ENCODE data around the gene PRPF38B. TPM values are rescaled to one million over a fixed set of nuclear protein-coding genes. Genes with fewer than 3 reads are reported as not detected.

Gene PRPF38B
- total and polyA plus RNA-seq, 9 of the 15 experiments (the other 6 are each of a cell fraction or from before 2014, with no cell fraction given) = 25.3 to 85.5 (median 66.4) TPM

DNA sequence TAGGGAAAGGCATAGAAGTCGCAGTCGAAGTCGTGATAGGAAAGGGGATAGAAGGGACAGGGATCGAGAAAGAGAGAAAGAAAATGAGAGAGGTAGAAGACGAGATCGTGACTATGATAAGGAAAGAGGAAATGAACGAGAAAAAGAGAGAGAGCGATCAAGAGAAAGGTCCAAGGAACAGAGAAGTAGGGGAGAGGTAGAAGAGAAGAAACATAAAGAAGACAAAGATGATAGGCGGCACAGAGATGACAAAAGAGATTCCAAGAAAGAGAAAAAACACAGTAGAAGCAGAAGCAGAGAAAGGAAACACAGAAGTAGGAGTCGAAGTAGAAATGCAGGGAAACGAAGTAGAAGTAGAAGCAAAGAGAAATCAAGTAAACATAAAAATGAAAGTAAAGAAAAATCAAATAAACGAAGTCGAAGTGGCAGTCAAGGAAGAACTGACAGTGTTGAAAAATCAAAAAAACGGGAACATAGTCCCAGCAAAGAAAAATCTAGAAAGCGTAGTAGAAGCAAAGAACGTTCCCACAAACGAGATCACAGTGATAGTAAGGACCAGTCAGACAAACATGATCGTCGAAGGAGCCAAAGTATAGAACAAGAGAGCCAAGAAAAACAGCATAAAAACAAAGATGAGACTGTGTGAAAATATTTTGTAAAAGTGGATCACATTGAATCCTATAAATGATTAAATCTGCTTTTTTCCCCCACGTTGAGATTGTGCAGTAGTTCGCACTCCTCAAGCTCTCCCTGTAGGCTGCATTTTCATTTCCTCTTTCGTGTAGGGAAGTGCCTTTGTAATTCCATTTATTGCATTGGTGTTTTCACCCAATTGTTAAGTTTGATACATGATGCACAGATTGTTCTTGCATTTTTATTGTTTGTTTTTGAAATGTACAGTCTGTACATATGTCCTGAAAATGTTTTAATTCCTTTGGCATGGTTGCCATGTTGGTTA lies 7.5 kb downstream of the PRPF38B start (continued):
- TF ChIP-seq, protein P1, sequence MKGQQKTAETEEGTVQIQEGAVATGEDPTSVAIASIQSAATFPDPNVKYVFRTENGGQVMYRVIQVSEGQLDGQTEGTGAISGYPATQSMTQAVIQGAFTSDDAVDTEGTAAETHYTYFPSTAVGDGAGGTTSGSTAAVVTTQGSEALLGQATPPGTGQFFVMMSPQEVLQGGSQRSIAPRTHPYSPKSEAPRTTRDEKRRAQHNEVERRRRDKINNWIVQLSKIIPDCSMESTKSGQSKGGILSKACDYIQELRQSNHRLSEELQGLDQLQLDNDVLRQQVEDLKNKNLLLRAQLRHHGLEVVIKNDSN (CRISPR knock-in tag; IDR thresholded peaks at IDR 0.05) = no peak
- TF ChIP-seq PHF8 (IDR thresholded peaks at IDR 0.05; ENCODE audit: borderline replicate concordance, low read length) (no peak), KLF10 (CRISPR knock-in tag; IDR thresholded peaks at IDR 0.05) (no peak), SETDB1 (IDR thresholded peaks at IDR 0.05; ENCODE audit: low read length) (no peak), NELFE (IDR thresholded peaks at IDR 0.05; ENCODE audit: insufficient read depth, insufficient read length) (no peak), SNIP1 (IDR thresholded peaks at IDR 0.05; ENCODE audit: low read depth) (no peak), ERF (CRISPR knock-in tag; IDR thresholded peaks at IDR 0.05) (no peak), ZBTB26 (CRISPR knock-in tag; IDR thresholded peaks at IDR 0.05) (peak; percentile 66; the same call in 1 of the 2 replicates), FOXJ3 (CRISPR knock-in tag; IDR thresholded peaks at IDR 0.05) (no peak), ATF7 (IDR thresholded peaks at IDR 0.05) (no peak), NBN (IDR thresholded peaks at IDR 0.05; ENCODE audit: low read depth) (peak; percentile 59; the same call in 1 of the 2 replicates), ARID3B (CRISPR knock-in tag; IDR thresholded peaks at IDR 0.05; ENCODE audit: borderline replicate concordance) (no peak), KLF16 (IDR thresholded peaks at IDR 0.05) (no peak), ZNF134 (CRISPR knock-in tag; conservative IDR thresholded peaks at IDR 0.05) (no peak), PURB (CRISPR knock-in tag; IDR thresholded peaks at IDR 0.05; ENCODE audit: low read depth) (no peak), HNRNPH1 (optimal IDR thresholded peaks at IDR 0.05; ENCODE audit: low read depth, low read length) (no peak), NUFIP1 (IDR thresholded peaks at IDR 0.05; ENCODE audit: partially characterized antibody) (no peak), SMAD2 (IDR thresholded peaks at IDR 0.05; ENCODE audit: low read depth, low read length) (no peak)
- TF ChIP-seq, protein P2, sequence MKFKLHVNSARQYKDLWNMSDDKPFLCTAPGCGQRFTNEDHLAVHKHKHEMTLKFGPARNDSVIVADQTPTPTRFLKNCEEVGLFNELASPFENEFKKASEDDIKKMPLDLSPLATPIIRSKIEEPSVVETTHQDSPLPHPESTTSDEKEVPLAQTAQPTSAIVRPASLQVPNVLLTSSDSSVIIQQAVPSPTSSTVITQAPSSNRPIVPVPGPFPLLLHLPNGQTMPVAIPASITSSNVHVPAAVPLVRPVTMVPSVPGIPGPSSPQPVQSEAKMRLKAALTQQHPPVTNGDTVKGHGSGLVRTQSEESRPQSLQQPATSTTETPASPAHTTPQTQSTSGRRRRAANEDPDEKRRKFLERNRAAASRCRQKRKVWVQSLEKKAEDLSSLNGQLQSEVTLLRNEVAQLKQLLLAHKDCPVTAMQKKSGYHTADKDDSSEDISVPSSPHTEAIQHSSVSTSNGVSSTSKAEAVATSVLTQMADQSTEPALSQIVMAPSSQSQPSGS (CRISPR knock-in tag; IDR thresholded peaks at IDR 0.05) = no peak
- TF ChIP-seq, protein P3, sequence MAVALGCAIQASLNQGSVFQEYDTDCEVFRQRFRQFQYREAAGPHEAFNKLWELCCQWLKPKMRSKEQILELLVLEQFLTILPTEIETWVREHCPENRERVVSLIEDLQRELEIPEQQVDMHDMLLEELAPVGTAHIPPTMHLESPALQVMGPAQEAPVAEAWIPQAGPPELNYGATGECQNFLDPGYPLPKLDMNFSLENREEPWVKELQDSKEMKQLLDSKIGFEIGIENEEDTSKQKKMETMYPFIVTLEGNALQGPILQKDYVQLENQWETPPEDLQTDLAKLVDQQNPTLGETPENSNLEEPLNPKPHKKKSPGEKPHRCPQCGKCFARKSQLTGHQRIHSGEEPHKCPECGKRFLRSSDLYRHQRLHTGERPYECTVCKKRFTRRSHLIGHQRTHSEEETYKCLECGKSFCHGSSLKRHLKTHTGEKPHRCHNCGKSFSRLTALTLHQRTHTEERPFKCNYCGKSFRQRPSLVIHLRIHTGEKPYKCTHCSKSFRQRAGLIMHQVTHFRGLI (CRISPR knock-in tag; IDR thresholded peaks at IDR 0.05) = no peak
- TF ChIP-seq, protein P4, sequence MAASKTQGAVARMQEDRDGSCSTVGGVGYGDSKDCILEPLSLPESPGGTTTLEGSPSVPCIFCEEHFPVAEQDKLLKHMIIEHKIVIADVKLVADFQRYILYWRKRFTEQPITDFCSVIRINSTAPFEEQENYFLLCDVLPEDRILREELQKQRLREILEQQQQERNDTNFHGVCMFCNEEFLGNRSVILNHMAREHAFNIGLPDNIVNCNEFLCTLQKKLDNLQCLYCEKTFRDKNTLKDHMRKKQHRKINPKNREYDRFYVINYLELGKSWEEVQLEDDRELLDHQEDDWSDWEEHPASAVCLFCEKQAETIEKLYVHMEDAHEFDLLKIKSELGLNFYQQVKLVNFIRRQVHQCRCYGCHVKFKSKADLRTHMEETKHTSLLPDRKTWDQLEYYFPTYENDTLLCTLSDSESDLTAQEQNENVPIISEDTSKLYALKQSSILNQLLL (CRISPR knock-in tag; IDR thresholded peaks at IDR 0.05; ENCODE audit: borderline replicate concordance) = no peak

Measured in K562 (cell line).